Fibroblast of upper back skin (primary cell): Measurements from ENCODE around the gene ZNF57.
"Not testable (repeated sequence)": the region's sequence is repeated elsewhere in the genome, so short reads cannot be mapped to it uniquely, and the experiment has no call there.

ENCODE experiments used
- DNase-seq: peaks from one replicate; pipeline ENCODE4 v3.0.0-alpha.2; 2013

Gene ZNF57

GRCh38 chr19:2900296-2901252 is at the start of gene ZNF57:
Gene ZNF57, plus strand, starts transcription at chr19:2900928. Its CDS starts 118 bp downstream, at chr19:2901046.
- peak; percentile 99 for DNase-seq

- no peak for DNase-seq
Measured at GRCh38 chr19:2852598-2852997, 48.1 kb upstream of the ZNF57 start.

GRCh38 chr19:2853015-2853606 is 47.6 kb upstream of the ZNF57 start:
- DNase-seq, result no peak

- DNase-seq, result no peak
Measured at GRCh38 chr19:2854849-2855248, 45.9 kb upstream of the ZNF57 start.

- DNase-seq, result no peak
Measured at GRCh38 chr19:2856457-2857050, 44.2 kb upstream of the ZNF57 start.

- no peak for DNase-seq
Measured at GRCh38 chr19:2858864-2859263, 41.9 kb upstream of the ZNF57 start.

- DNase-seq, result no peak
Measured at GRCh38 chr19:2863816-2864215, 36.9 kb upstream of the ZNF57 start.

- no peak for DNase-seq
Measured at GRCh38 chr19:2865334-2866100, 35.2 kb upstream of the ZNF57 start.

GRCh38 chr19:2866495-2867024 is 34.2 kb upstream of the ZNF57 start:
- DNase-seq, result no peak

- no peak for DNase-seq
Measured at GRCh38 chr19:2867025-2867991, 33.4 kb upstream of the ZNF57 start, which contains the start of gene ZNF556. Gene ZNF556, plus strand, starts transcription at chr19:2867335. Its CDS starts 87 bp downstream, at chr19:2867422.

- no peak for DNase-seq
Measured at GRCh38 chr19:2869618-2870017, 31.1 kb upstream of the ZNF57 start.

- not testable (repeated sequence) for DNase-seq
Measured at GRCh38 chr19:2872175-2872574, 28.6 kb upstream of the ZNF57 start.

GRCh38 chr19:2877398-2878331 is 23.1 kb upstream of the ZNF57 start:
- DNase-seq, result no peak

- no peak for DNase-seq
Measured at GRCh38 chr19:2883686-2884439, 16.9 kb upstream of the ZNF57 start.

GRCh38 chr19:2885736-2886135 is 15.0 kb upstream of the ZNF57 start:
- DNase-seq, result no peak

GRCh38 chr19:2887391-2887914 is 13.3 kb upstream of the ZNF57 start:
- DNase-seq, result peak; percentile 48

- DNase-seq, result no peak
Measured at GRCh38 chr19:2888731-2889224, 11.9 kb upstream of the ZNF57 start.

- not testable (repeated sequence) for DNase-seq
Measured at GRCh38 chr19:2890531-2890930, 10.2 kb upstream of the ZNF57 start.

GRCh38 chr19:2896694-2897093 is 4.0 kb upstream of the ZNF57 start:
- no peak for DNase-seq
